HTR-8/SVneo (cell line): ENCODE results near the gene HDHD3.
A peak's percentile ranks its signal among the peaks of the same experiment; 100 is the strongest.

Experiments used
- DNase-seq: peaks from one replicate; pipeline ENCODE4 v3.0.0; 2011; ENCODE audit warnings: low spot score, mixed read lengths; ENCODE audit not compliant: insufficient read length
- FAIRE-seq: peaks from 2 replicates; lab custom pipeline; 2011; peaks lifted over from hg19 to GRCh38; lab: Jason Lieb, UNC

The HDHD3 gene

DNA sequence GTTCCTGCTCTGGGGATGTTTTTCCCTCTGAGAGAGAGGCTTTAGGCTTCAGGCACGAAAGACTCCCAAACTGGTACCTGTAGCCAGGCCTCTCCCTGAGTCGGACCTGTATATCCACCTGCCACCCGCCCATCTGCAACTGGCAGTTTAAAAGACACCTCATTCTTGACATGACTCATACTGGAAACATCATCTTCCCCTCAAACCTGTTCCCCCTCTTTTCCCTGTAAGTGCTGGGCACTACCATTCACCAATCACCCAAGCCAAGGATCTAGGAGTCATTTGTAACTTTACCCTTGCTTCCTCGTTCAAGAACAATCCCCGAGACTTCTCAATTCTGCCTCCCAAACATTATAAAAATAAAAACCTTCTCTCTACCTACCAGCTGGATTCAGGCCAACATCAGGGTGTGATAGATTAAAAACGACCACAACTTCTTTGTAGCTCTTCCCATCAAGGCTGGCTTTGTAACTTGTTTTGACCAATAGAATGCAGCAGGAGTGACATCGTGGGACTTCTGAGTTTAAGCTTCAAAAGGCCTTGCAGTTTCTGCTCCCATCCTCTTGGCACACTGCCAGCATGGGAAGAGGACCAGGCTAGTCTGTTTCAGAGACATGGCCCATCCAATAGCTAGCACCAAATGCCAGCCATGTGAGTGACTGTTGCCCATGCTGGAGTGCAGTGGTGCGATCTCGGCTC, 34.9 kb downstream of the HDHD3 start:
- DNase-seq = no peak
- no peak for FAIRE-seq

DNA sequence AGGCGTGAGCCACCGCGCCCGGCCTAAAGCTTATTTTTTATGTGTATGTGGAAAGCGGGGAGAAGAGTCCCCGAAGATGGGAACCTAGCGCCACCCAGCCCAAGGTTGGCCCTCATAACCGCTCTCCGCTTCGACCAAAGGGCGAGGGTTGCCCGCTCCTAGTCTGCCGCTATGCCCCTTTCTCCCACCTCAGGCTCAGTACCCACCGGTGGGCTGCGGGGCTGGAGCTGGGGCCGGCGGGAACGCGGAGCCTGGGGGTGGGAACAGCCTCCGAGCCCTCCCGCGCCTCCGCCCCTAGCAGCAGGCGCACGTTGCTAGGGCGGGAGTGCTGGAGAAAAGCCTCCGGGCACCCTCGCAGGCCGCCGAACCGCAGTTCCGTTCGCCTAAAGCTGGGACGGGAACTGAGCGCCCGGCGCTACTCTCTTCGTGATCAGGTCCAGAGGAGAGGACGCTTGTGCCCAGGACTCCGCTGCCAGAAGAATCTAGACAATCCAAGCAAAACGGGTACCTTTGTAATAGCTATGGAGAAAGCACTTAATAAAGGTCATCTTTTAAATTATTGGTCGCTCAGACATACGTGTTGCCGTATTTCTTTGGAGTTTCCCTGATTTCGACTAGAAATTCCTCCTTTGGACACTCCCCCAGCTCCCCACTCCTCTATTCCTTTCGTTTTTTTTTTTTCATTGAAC, 36.6 kb downstream of the HDHD3 start, which contains the start of gene WDR31:
Gene WDR31, minus strand, starts transcription at position 265 of the 689 bp plus-strand sequence. CDS start 8,253 bp downstream, outside the sequence.
- FAIRE-seq (no peak), DNase-seq (peak; percentile 82)

DNA sequence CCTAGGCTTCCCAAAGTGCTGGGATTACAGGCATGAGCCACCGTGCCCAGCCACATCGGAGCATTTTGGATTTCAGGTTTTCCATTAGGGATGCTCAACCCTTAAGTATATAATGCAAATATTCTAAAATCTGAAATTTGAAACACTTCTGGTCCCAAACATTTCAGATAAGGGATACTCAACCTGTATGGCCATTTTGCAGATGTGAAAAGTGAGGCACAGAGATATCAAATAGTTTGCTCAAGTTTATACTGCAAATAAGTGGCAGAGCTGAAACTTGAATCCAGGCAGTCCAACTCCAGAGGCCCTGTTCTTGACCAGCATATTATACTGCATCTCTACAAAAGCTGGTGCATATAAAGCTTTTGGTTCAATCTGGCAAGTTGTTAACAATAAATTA, 39.1 kb downstream of the HDHD3 start:
- no peak for DNase-seq
- no peak for FAIRE-seq

DNA sequence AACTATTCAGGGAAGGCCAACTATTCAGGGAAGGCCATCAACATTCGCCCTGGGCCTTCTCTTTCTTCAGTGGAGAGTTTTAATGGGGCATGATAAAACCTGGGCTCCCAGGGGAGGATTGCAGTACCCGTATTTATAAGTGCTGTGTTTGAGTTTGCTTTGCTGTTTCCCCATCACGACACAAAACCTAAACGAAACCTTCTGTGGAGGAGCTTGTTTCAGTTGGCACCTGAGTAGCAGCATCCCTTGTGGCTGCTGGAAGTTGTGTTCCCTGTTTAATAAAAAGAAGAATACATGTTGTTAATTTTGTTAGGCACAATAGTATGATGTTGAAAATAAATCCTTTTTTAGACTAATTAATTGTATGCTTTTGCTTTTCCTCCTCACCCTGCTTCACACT, 45.0 kb downstream of the HDHD3 start:
- DNase-seq = no peak
- FAIRE-seq = no peak

DNA sequence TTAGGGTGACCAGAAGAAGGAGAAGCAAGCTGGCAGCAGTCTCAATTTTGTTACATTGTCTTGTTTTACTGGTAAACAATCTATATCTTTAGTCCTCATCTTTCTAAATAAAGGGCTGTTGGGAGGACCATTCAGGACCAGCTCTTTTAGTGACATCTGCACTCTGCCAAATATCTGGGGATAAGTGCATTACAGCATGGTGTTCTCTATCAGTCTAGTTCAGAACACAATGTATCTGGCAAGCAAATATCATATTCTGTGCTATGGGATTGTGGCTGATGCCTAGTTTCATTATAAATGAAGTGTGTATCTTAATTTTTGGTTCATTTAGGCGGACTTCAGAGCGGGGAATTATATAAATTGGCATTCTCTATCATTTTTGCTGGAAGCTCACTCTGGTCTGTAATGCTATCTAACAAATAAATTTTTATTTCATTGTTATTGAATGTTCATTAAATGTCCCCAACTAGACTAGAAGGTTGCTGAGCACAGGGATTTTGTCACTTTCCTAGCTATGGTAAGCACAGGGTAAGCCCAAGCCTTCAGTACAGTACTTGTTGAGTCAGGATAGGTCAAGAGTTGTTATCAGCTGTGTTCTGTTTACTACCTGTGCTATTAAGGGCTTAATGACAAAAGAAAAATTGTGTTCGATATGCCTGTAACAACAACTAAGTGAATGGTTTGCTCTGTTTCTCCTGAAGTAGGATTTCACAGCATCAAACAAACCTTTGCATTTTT, 48.6 kb downstream of the HDHD3 start:
- no peak for DNase-seq
- FAIRE-seq = no peak

DNA sequence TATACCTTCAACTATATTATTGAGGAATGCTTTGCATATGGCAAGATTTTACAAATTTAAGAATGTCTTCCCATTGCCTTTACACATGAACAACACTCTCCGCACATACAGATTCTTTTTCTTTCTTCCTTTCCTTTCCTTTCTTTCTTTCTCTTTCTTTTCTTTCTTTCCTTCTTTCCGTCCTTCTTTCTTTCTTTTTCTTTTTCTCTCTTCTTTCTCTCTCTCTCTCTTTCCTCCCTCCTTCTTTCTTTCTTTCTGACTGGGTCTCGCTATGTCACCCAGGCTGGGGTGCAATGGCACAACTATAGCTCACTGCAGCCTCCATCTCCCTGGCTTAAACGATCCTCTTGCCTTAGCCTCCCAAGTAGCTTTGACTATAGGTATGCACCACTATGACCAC, 50.6 kb downstream of the HDHD3 start:
- DNase-seq (no peak), FAIRE-seq (no peak)
